NB4 (cell line): ENCODE measurements around the gene ICE2.

Experiments
- POLR2A ChIP-seq: IDR thresholded peaks from 2 replicates; pipeline ENCODE4 v1.6.1; 2011; ENCODE audit warnings: mild to moderate bottlenecking; ENCODE audit not compliant: insufficient read length; ENCODE audit errors: extremely low read depth
- TF ChIP-seq, protein P1 (sequence below): IDR thresholded peaks from 2 replicates; pipeline ENCODE4 v1.6.1; 2011; ENCODE audit warnings: low read depth, low read length

DNA sequence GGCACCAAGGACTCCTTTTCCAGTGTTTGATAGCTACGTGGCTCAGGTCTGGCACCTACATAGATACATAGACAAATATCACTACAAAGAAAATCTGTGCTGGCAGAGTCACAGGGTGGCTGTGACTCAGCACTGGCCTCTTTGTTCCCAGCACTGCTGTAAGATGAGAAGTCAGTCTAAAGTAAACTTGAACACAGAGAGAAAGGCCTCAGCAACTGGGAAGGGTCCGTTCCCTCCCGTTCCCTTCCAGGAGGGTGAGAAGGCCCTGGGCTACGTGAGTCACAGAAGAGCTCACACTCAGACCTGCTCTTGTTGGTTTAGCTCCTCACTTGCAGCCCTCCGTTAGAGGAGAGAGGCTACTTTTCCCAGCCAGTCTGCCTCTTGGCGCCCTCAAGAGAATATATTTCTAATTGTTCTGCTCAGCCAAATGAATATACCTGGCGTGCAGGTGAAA is 104.3 kb downstream of the ICE2 start:
- TF ChIP-seq POLR2A: no peak
- TF ChIP-seq, protein P1, sequence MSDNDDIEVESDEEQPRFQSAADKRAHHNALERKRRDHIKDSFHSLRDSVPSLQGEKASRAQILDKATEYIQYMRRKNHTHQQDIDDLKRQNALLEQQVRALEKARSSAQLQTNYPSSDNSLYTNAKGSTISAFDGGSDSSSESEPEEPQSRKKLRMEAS: no peak
